Neural progenitor cell (in vitro differentiated cells): ENCODE data around the gene PRCD. TPM values are rescaled to one million over a fixed set of nuclear protein-coding genes. Genes with fewer than 3 reads are reported as not detected.
"Not testable (repeated sequence)": the region's sequence is repeated elsewhere in the genome, so short reads cannot be mapped to it uniquely, and the experiment has no call there.

Source experiments
- DNase-seq: peaks from one replicate; pipeline ENCODE4 v3.0.0-alpha.2; 2016; ENCODE audit warnings: low spot score
- H2AFZ ChIP-seq: fragments of 200-600 bp; sonication (generic); replicated peaks from 2 replicates; pipeline ENCODE4 v1.6.1; 2016; ENCODE audit warnings: antibody characterized with exemption
- H3F3A ChIP-seq: fragments of 200-600 bp; sonication (generic); 2 replicates; pipeline ENCODE4 v1.6.1; 2016; ENCODE audit warnings: antibody characterized with exemption, low read depth
- H3K27ac ChIP-seq: fragments of 200-600 bp; sonication (generic); 2 replicates; pipeline ENCODE4 v1.5.1; 2016; ENCODE audit warnings: mild to moderate bottlenecking
- H3K27me3 ChIP-seq: fragments of 200-600 bp; sonication (generic); 2 replicates; pipeline ENCODE4 v1.6.1; 2016; ENCODE audit warnings: mild to moderate bottlenecking, moderate library complexity
- H3K36me3 ChIP-seq: fragments of 200-600 bp; sonication (generic); 2 replicates; pipeline ENCODE4 v1.5.1; 2016
- H3K4me1 ChIP-seq: fragments of 200-600 bp; sonication (generic); 2 replicates; pipeline ENCODE4 v1.6.1; 2016; ENCODE audit warnings: mixed run types
- H3K4me2 ChIP-seq: fragments of 200-600 bp; sonication (generic); 2 replicates; pipeline ENCODE4 v1.6.1; 2016
- H3K4me3 ChIP-seq: fragments of 200-600 bp; sonication (generic); 2 replicates; pipeline ENCODE4 v1.5.1; 2016
- H3K79me2 ChIP-seq: fragments of 200-600 bp; sonication (generic); 2 replicates; pipeline ENCODE4 v1.6.1; 2016; ENCODE audit warnings: low read depth
- H3K9ac ChIP-seq: fragments of 200-600 bp; sonication (generic); 2 replicates; pipeline ENCODE4 v1.6.1; 2016
- H3K9me3 ChIP-seq: fragments of 200-600 bp; sonication (generic); 2 replicates; pipeline ENCODE4 v1.5.1; 2016; ENCODE audit warnings: low read depth
- H4K20me1 ChIP-seq: fragments of 200-600 bp; sonication (generic); 2 replicates; pipeline ENCODE4 v1.6.1; 2016; ENCODE audit warnings: low read depth
- H3K27ac Mint-ChIP-seq: 3 replicates; pipeline ENCODE4 v1.8.0; 2021; ENCODE audit warnings: mixed read lengths
- H3K27me3 Mint-ChIP-seq: 2 replicates; pipeline ENCODE4 v1.8.0; 2022; ENCODE audit warnings: low read depth, mild to moderate bottlenecking, inconsistent platforms, moderate library complexity, mixed read lengths; ENCODE audit not compliant: insufficient read depth
- H3K36me3 Mint-ChIP-seq: 3 replicates; pipeline ENCODE4 v1.8.0; 2021; ENCODE audit warnings: mixed read lengths
- H3K4me1 Mint-ChIP-seq: 3 replicates; pipeline ENCODE4 v1.8.0; 2021; ENCODE audit warnings: mixed read lengths
- H3K4me3 Mint-ChIP-seq: 3 replicates; pipeline ENCODE4 v1.8.0; 2021; ENCODE audit warnings: mild to moderate bottlenecking, moderate library complexity, mixed read lengths
- H3K9me3 Mint-ChIP-seq: 3 replicates; pipeline ENCODE4 v1.8.0; 2020; ENCODE audit warnings: mixed read lengths
- EZH2 ChIP-seq: fragments of 200-600 bp; sonication (generic); IDR thresholded peaks from 2 replicates; pipeline ENCODE4 v1.6.1; 2017; ENCODE audit warnings: antibody characterized with exemption, mild to moderate bottlenecking, moderate library complexity
- EZH2phosphoT487 ChIP-seq: fragments of 200-600 bp; sonication (generic); IDR thresholded peaks from 2 replicates; pipeline ENCODE4 v1.6.1; 2017; ENCODE audit warnings: antibody characterized with exemption
- total RNA-seq: library from RNA; depleted of rRNA; stranded (reverse); fragments of >200 nt; gene quantifications from 2 replicates; pipeline ENCODE4 v1.2.3, GENCODE V29; 2015; ENCODE audit warnings: low replicate concordance
- TF ChIP-seq, protein P1 (sequence below): fragments of 200-600 bp; sonication (generic); IDR thresholded peaks from 2 replicates; pipeline ENCODE4 v1.5.1; 2017; ENCODE audit warnings: antibody characterized with exemption, mild to moderate bottlenecking

PRCD gene
- total RNA-seq, 1 donor from 2014 or later = not detected

DNA sequence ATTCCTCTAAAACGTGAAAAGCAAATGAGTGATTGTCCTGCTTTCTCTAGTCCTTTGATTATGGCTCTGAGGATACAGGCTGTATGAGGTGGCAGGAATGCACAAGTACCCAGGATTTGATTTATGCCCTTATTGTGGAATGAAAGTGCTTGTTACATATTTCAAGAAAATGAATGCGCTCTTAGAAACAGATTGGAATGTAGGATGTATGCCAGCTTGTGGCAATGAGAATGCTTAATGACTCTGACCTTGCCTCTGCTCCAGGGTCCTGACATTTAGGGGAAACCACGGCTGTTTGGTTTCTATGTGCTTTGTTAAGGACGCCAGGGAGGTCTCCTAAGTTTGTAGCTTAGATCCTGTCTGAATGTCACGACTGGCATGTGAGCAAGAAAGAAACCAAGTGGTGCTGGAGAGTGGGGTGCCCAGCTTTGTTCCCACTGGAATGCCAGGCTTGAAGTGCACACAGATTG, 22.0 kb downstream of the PRCD start:
- Histone ChIP-seq H3K4me3 (no peak overlapping the region), H3K79me2 (peaks cover 61% of the 10 kb centered on the region), H3K4me2 (no peak overlapping the region), H3K9me3 (no peaks in the 10 kb centered on the region), H3K27me3 (no peaks in the 10 kb centered on the region), H4K20me1 (peaks cover 80% of the 10 kb centered on the region), H2AFZ (no peak overlapping the region), H3F3A (peaks cover 41% of the 10 kb centered on the region), H3K36me3 (peaks cover 8% of the 10 kb centered on the region), H3K27ac (no peak overlapping the region), H3K9ac (no peak overlapping the region), H3K4me1 (peaks cover 17% of the 10 kb centered on the region)
- Mint-ChIP-seq H3K9me3 (no peaks in the 10 kb centered on the region), H3K4me3 (no peak overlapping the region), H3K36me3 (peaks cover 25% of the 10 kb centered on the region), H3K27me3 (peaks cover 4% of the 10 kb centered on the region), H3K4me1 (peaks cover 35% of the 10 kb centered on the region), H3K27ac (no peak overlapping the region)
- no peak for DNase-seq
- no peak for TF ChIP-seq EZH2phosphoT487
- TF ChIP-seq, protein P1, sequence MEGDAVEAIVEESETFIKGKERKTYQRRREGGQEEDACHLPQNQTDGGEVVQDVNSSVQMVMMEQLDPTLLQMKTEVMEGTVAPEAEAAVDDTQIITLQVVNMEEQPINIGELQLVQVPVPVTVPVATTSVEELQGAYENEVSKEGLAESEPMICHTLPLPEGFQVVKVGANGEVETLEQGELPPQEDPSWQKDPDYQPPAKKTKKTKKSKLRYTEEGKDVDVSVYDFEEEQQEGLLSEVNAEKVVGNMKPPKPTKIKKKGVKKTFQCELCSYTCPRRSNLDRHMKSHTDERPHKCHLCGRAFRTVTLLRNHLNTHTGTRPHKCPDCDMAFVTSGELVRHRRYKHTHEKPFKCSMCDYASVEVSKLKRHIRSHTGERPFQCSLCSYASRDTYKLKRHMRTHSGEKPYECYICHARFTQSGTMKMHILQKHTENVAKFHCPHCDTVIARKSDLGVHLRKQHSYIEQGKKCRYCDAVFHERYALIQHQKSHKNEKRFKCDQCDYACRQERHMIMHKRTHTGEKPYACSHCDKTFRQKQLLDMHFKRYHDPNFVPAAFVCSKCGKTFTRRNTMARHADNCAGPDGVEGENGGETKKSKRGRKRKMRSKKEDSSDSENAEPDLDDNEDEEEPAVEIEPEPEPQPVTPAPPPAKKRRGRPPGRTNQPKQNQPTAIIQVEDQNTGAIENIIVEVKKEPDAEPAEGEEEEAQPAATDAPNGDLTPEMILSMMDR = no peak
- TF ChIP-seq EZH2 = no peak

DNA sequence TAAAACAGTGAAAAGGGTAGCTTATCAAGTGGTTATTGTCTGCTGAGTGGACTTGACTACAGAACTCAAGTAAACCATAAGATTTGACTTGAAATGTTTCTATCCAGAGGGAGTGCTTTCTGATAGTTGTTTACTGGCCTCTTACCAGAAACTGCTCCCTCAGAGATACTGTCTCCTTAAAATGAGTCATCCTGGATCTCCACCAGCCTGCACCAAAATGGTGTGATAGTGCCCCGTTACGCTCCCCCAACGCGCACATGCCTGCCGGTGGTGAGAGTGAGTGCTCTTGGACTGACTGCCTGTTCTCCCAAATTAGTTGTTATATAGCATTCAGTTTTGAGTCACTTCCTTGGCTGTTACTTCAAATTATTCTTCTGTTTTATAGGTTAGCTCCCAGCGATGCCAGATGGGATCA, 22.9 kb downstream of the PRCD start:
- H3K36me3 ChIP-seq = peaks cover 8% of the 10 kb centered on the region

GRCh38 chr17:76563359-76563758, 23.5 kb downstream of the PRCD start:
- not testable (repeated sequence) for H2AFZ ChIP-seq, H3K27ac Mint-ChIP-seq, H3K4me3 ChIP-seq, H3K4me3 Mint-ChIP-seq, H3K9me3 Mint-ChIP-seq, H3K27me3 Mint-ChIP-seq, H3K27me3 ChIP-seq, H3K4me2 ChIP-seq, H3K36me3 ChIP-seq, H3K9me3 ChIP-seq, H3K9ac ChIP-seq, H3K27ac ChIP-seq, DNase-seq
- Histone ChIP-seq H3K4me1 (peaks cover 17% of the 10 kb centered on the region), H3F3A (peaks cover 55% of the 10 kb centered on the region), H3K79me2 (peaks cover 53% of the 10 kb centered on the region), H4K20me1 (peaks cover 91% of the 10 kb centered on the region)
- Mint-ChIP-seq H3K4me1 (peaks cover 30% of the 10 kb centered on the region), H3K36me3 (peaks cover 23% of the 10 kb centered on the region)

More for the DNA sequence above, 22.9 kb downstream of the PRCD start:
- Histone ChIP-seq H3K9me3 (no peaks in the 10 kb centered on the region), H2AFZ (no peak overlapping the region), H3K27me3 (no peaks in the 10 kb centered on the region), H3K4me1 (peaks cover 17% of the 10 kb centered on the region), H4K20me1 (peaks cover 89% of the 10 kb centered on the region), H3K9ac (no peak overlapping the region), H3K79me2 (peaks cover 60% of the 10 kb centered on the region), H3F3A (peaks cover 50% of the 10 kb centered on the region), H3K27ac (no peak overlapping the region), H3K4me2 (no peak overlapping the region), H3K4me3 (no peak overlapping the region)
- peaks cover 30% of the 10 kb centered on the region for H3K4me1 Mint-ChIP-seq
- TF ChIP-seq EZH2 (no peak), EZH2phosphoT487 (no peak)
- H3K27ac Mint-ChIP-seq = no peak overlapping the region
- no peak for DNase-seq
- H3K4me3 Mint-ChIP-seq = no peak overlapping the region
- H3K36me3 Mint-ChIP-seq = peaks cover 23% of the 10 kb centered on the region
- no peaks in the 10 kb centered on the region for H3K9me3 Mint-ChIP-seq
- peaks cover 4% of the 10 kb centered on the region for H3K27me3 Mint-ChIP-seq

DNA sequence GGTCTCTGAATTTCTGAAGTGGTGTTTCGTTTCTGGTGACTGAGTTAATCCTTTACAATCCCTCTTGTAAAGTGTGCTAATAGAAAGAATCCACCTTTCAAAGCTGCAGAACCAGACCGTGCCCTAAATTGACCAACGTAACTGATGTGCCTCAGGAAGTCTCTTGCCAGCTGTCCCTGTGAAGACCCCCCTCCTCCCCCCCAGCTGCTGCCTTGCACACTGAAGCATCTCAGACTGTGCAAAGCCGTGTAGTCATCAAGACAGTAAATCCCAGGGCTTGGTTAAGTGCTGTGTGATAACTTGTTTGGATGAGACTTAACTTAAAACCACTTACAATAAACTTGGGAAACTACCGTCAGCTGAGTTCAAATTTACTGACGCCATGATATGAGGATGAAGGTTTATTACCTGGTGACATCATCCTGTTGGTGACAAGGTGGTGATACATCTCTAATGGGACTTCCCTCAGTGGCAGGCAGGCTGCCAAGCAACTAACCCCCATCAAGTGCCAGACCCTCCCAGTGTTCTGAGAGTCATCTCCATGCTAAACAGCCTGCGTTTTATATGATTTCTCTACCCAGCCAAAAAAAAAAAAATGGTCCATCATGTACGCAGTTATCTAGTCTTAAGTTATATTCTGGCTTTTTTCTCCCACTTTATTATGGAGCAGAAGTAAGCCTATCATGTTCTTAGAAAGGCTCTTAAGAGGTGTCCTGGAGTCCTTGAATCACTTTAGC, 25.3 kb downstream of the PRCD start:
- Histone ChIP-seq H3K4me1 (peaks cover 13% of the 10 kb centered on the region), H3K79me2 (peaks cover 35% of the 10 kb centered on the region), H3F3A (peaks cover 44% of the 10 kb centered on the region), H4K20me1 (peaks cover 88% of the 10 kb centered on the region)
- not testable (repeated sequence) for DNase-seq, H3K9ac ChIP-seq, H3K9me3 ChIP-seq, H3K36me3 ChIP-seq, H3K4me2 ChIP-seq, H3K27me3 ChIP-seq, H3K27me3 Mint-ChIP-seq, H3K9me3 Mint-ChIP-seq, H3K4me3 ChIP-seq, H2AFZ ChIP-seq, H3K4me3 Mint-ChIP-seq, H3K27ac ChIP-seq
- H3K27ac Mint-ChIP-seq = peak overlapping the region; percentile 3
- H3K36me3 Mint-ChIP-seq = peaks cover 19% of the 10 kb centered on the region
- peaks cover 23% of the 10 kb centered on the region for H3K4me1 Mint-ChIP-seq
